Upper lobe of left lung (tissue), 6 donors: ENCODE data around the gene MAP3K12. TPM values are rescaled to one million over a fixed set of nuclear protein-coding genes. Genes with fewer than 3 reads are reported as not detected.

Experiments
- ATAC-seq, 2 donors: fragments of 200-7000 bp; cut with Tn5 transposase; one replicate each; pipeline ENCODE4 v1.9.1; 2022; ENCODE audit warnings: mild to moderate bottlenecking in 2 of 2, moderate library complexity in 2 of 2; ENCODE audit not compliant: low FRiP score in 2 of 2
- DNase-seq, 2 donors: peaks; one replicate each; pipeline ENCODE4 v3.0.0-alpha.2; 2019 to 2020
- H3K27ac ChIP-seq, 4 donors: fragments of 200-600 bp; sonication (generic); one replicate each; pipeline ENCODE4 v1.5.1; 2016 to 2019
- H3K27me3 ChIP-seq, 4 donors: fragments of 200-600 bp; sonication (generic); one replicate each; pipeline ENCODE4 v1.5.1; 2017 to 2019
- H3K36me3 ChIP-seq, 4 donors: fragments of 200-600 bp; sonication (generic); one replicate each; pipeline ENCODE4 v1.5.1; 2016 to 2019
- H3K4me1 ChIP-seq, 4 donors: fragments of 200-600 bp; sonication (generic); one replicate each; pipeline ENCODE4 v1.5.1; 2018 to 2019
- H3K4me3 ChIP-seq, 4 donors: fragments of 200-600 bp; sonication (generic); one replicate each; pipeline ENCODE4 v1.5.1; 2017 to 2019; ENCODE audit warnings: mild to moderate bottlenecking in 2 of 4, moderate library complexity in 1 of 4
- H3K9me3 ChIP-seq, 4 donors: fragments of 200-600 bp; sonication (generic); one replicate each; pipeline ENCODE4 v1.5.1; 2018 to 2019
- CTCF ChIP-seq, 6 experiments: fragments of 450-650 bp in 4 of 6; fragments of 200-600 bp in 2 of 6; sonication (generic) in 2 of 6; IDR thresholded peaks; one replicate each; pipeline ENCODE4 v1.5.1; 2016 to 2019; ENCODE audit warnings: antibody characterized with exemption in 6 of 6
- EP300 ChIP-seq, 4 donors: sonication (generic); formaldehyde crosslinking; IDR thresholded peaks; one replicate each; pipeline ENCODE4 v1.5.1; 2017; ENCODE audit warnings: antibody characterized with exemption in 4 of 4, control low read depth in 2 of 4
- POLR2A ChIP-seq, 4 donors: fragments of 450-650 bp; IDR thresholded peaks; one replicate each; pipeline ENCODE4 v1.5.1; 2016 to 2017; ENCODE audit warnings: antibody characterized with exemption in 4 of 4, mild to moderate bottlenecking in 2 of 4
- POLR2AphosphoS5 ChIP-seq, 2 donors: sonication (generic); formaldehyde crosslinking; IDR thresholded peaks; one replicate each; pipeline ENCODE4 v1.5.1; 2017; ENCODE audit warnings: antibody characterized with exemption in 2 of 2
- WGBS, 2 donors: methylation state at CpG; one replicate each; pipeline ENCODE4 v1.1.5; 2017 to 2018; 5-methylcytosine and 5-hydroxymethylcytosine counted together
- total RNA-seq, 6 donors: library from RNA; depleted of rRNA in 4 of 6; stranded (reverse); fragments of >200 nt in 4 of 6; gene quantifications; one replicate each; pipeline versions ENCODE4 v1.1.0 to v1.2.1, GENCODE V29; 2016 to 2021
- donor health status: DM: no; HTN: no; CAD: no; lungs with moderate emphysema.
- donor health status: DM: no; HTN: yes; CAD: no; lungs with severe emphysema.

MAP3K12 gene
- total RNA-seq, 6 donors from 2014 or later = 9.6 to 87.0 (median 17.4) TPM

DNA sequence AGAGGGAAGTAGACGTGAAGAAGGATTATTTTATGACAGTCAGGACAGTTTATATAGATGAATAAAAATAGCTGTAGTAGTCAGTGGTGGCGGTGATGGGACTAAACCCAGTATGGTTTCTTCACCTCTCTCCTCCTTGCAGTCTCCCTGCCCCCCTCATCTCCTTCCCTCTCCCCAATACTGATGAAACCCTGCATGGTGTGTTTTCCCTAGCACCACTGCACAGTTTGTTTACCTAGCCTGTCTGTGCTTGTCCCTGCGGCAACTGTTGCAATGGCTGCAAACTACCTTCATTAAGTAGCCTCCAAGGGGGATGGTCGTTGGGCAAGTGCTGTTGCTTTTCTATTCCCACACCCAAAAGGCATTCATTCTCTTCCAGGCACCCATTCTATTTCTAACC, 32.6 kb downstream of the MAP3K12 start:
- Histone ChIP-seq H3K27ac (no peak overlapping the region), H3K4me1 (peaks cover 2 to 4% (median 3%) of the 10 kb centered on the region in 4 donors), H3K36me3 (peaks cover 86 to 100% (median 100%) of the 10 kb centered on the region in 4 donors), H3K9me3 (no peaks in the 10 kb centered on the region), H3K4me3 (no peak overlapping the region), H3K27me3 (no peaks in the 10 kb centered on the region)
- WGBS, 2 donors = 69 to 83% methylated on average over 4 of the region's 4 CpGs
- no peak for ATAC-seq
- no peak for DNase-seq
- TF ChIP-seq CTCF (IDR thresholded peaks at IDR 0.05) (no peak), POLR2A (IDR thresholded peaks at IDR 0.05) (no peak), EP300 (IDR thresholded peaks at IDR 0.05) (no peak), POLR2AphosphoS5 (IDR thresholded peaks at IDR 0.05) (no peak)

GRCh38 chr12:53465679-53466078, 33.6 kb downstream of the MAP3K12 start:
- TF ChIP-seq EP300 (IDR thresholded peaks at IDR 0.05) = no peak
- TF ChIP-seq CTCF (IDR thresholded peaks at IDR 0.05) = no peak
- no peak for TF ChIP-seq POLR2AphosphoS5 (IDR thresholded peaks at IDR 0.05)
- TF ChIP-seq POLR2A (IDR thresholded peaks at IDR 0.05) = no peak
- H3K27me3 ChIP-seq = no peaks in the 10 kb centered on the region
- H3K27ac ChIP-seq = no peak overlapping the region
- DNase-seq (no peak), ATAC-seq (no peak)
- WGBS, 2 donors = 72 to 79% methylated on average over 2 of the region's 2 CpGs
- H3K4me3 ChIP-seq = no peak overlapping the region
- peaks cover 89 to 100% (median 100%) of the 10 kb centered on the region in 4 donors for H3K36me3 ChIP-seq
- H3K4me1 ChIP-seq = peaks cover 0 to 4% (median 4%) of the 10 kb centered on the region in 4 donors
- no peaks in the 10 kb centered on the region for H3K9me3 ChIP-seq

DNA sequence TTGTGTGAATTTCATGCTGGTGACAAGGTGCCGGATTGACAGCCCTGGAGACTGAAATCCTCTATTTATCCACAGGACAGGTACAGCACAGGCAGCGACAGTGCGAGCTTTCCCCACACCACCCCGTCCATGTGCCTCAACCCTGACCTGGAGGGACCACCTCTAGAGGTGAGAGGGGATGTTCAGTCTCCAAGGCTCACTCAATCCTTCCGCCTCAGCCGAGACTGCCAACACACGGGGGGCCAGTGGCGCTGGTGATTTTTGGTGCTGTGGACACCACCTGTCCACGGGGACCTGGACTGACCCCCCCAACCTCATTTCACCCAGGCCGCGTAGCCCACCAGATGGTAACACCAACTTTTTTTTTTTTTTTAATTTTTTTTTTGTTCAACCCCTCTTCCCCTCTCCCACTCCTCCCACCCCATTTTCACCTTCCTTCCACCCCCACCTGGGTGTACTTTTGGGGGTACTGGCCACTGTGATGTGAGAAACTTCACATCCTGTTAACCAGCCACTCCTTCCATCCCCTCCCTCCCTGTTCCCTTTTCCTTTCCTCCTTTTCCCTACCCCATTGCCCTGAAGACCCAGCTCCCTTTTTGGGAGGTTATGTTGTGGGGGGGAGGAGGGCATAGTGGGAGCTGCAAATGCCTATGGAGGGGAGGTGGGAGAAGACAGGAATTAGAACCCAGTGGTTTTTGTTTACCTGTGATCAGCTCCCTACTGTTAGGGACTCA, 34.4 kb downstream of the MAP3K12 start:
- 92 to 94% methylated on average over 11 of the region's 11 CpGs for WGBS, 2 donors
- peaks cover 0 to 5% (median 4%) of the 10 kb centered on the region in 4 donors for H3K4me1 ChIP-seq
- no peaks in the 10 kb centered on the region for H3K9me3 ChIP-seq
- no peak overlapping the region for H3K27ac ChIP-seq
- peaks cover 92 to 100% (median 100%) of the 10 kb centered on the region in 4 donors for H3K36me3 ChIP-seq
- H3K4me3 ChIP-seq = no peak overlapping the region
- TF ChIP-seq CTCF (IDR thresholded peaks at IDR 0.05) = no peak
- no peaks in the 10 kb centered on the region for H3K27me3 ChIP-seq
- ATAC-seq (no peak), DNase-seq (no peak)

- Histone ChIP-seq H3K36me3 (peaks cover 92 to 100% (median 100%) of the 10 kb centered on the region in 4 donors), H3K4me3 (no peak overlapping the region), H3K27me3 (no peaks in the 10 kb centered on the region), H3K4me1 (peaks cover 0 to 5% (median 4%) of the 10 kb centered on the region in 4 donors), H3K27ac (no peak overlapping the region), H3K9me3 (no peaks in the 10 kb centered on the region)
- no peak for DNase-seq
- TF ChIP-seq POLR2AphosphoS5 (IDR thresholded peaks at IDR 0.05) (no peak), CTCF (IDR thresholded peaks at IDR 0.05) (no peak), POLR2A (IDR thresholded peaks at IDR 0.05) (no peak), EP300 (IDR thresholded peaks at IDR 0.05) (no peak)
- no peak for ATAC-seq
- WGBS, 2 donors = 62 to 72% methylated on average over 5 of the region's 5 CpGs
Observed at GRCh38 chr12:53463802-53464560, 35.3 kb downstream of the MAP3K12 start.
